ENCODE measurements around the gene KRT84.

KRT84 gene

GRCh38 chr12:52385226-52385702 is at the start of gene KRT84:
Gene KRT84, minus strand, starts transcription at chr12:52385652. Its CDS starts 67 bp downstream, at chr12:52385585.
- Histone ChIP-seq H3K9ac (ENCODE audit: low read depth, low read length) (no peak within 1 kb of the TSS), H3K36me3 (ENCODE audit: insufficient read depth, low read length) (no peaks in the 10 kb centered on the region), H3K9me3 (ENCODE audit: control insufficient read depth, insufficient read depth, low read length) (no peaks in the 10 kb centered on the region), H3K4me1 (ENCODE audit: insufficient read depth, low read length) (peaks cover under 1% of the 10 kb centered on the region; the same call in 1 of the 2 replicates)

GRCh38 chr12:52434760-52435530 is 49.5 kb upstream of the KRT84 start:
- H3K4me1 ChIP-seq (ENCODE audit: insufficient read depth, low read length): no peaks in the 10 kb centered on the region
- no peaks in the 10 kb centered on the region for H3K9me3 ChIP-seq (ENCODE audit: control insufficient read depth, insufficient read depth, low read length)
- no peak overlapping the region for H3K9ac ChIP-seq (ENCODE audit: low read depth, low read length)
- H3K36me3 ChIP-seq (ENCODE audit: insufficient read depth, low read length): no peaks in the 10 kb centered on the region

GRCh38 chr12:52434081-52434733 is 48.8 kb upstream of the KRT84 start, which contains the start of gene KRT75:
Gene KRT75, minus strand, starts transcription at chr12:52434371. Its CDS starts 67 bp downstream, at chr12:52434304.
- no peaks in the 10 kb centered on the region for H3K4me1 ChIP-seq (ENCODE audit: insufficient read depth, low read length)
- H3K36me3 ChIP-seq (ENCODE audit: insufficient read depth, low read length): no peaks in the 10 kb centered on the region
- H3K9me3 ChIP-seq (ENCODE audit: control insufficient read depth, insufficient read depth, low read length): no peaks in the 10 kb centered on the region
- no peak within 1 kb of the TSS for H3K9ac ChIP-seq (ENCODE audit: low read depth, low read length)

- Histone ChIP-seq H3K36me3 (ENCODE audit: insufficient read depth, low read length) (no peaks in the 10 kb centered on the region), H3K4me1 (ENCODE audit: insufficient read depth, low read length) (no peaks in the 10 kb centered on the region), H3K9ac (ENCODE audit: low read depth, low read length) (no peak overlapping the region), H3K9me3 (ENCODE audit: control insufficient read depth, insufficient read depth, low read length) (no peaks in the 10 kb centered on the region)
Observed at GRCh38 chr12:52433501-52434080, 48.1 kb upstream of the KRT84 start.

GRCh38 chr12:52432559-52433207 is 47.2 kb upstream of the KRT84 start:
- H3K36me3 ChIP-seq (ENCODE audit: insufficient read depth, low read length): no peaks in the 10 kb centered on the region
- no peaks in the 10 kb centered on the region for H3K9me3 ChIP-seq (ENCODE audit: control insufficient read depth, insufficient read depth, low read length)
- no peaks in the 10 kb centered on the region for H3K4me1 ChIP-seq (ENCODE audit: insufficient read depth, low read length)
- no peak overlapping the region for H3K9ac ChIP-seq (ENCODE audit: low read depth, low read length)

GRCh38 chr12:52428121-52428520 is 42.7 kb upstream of the KRT84 start:
- Histone ChIP-seq H3K36me3 (ENCODE audit: insufficient read depth, low read length) (no peaks in the 10 kb centered on the region), H3K9ac (ENCODE audit: low read depth, low read length) (no peak overlapping the region), H3K9me3 (ENCODE audit: control insufficient read depth, insufficient read depth, low read length) (no peaks in the 10 kb centered on the region), H3K4me1 (ENCODE audit: insufficient read depth, low read length) (no peaks in the 10 kb centered on the region)

GRCh38 chr12:52427083-52427482 is 41.6 kb upstream of the KRT84 start:
- no peaks in the 10 kb centered on the region for H3K4me1 ChIP-seq (ENCODE audit: insufficient read depth, low read length)
- no peak overlapping the region for H3K9ac ChIP-seq (ENCODE audit: low read depth, low read length)
- no peaks in the 10 kb centered on the region for H3K36me3 ChIP-seq (ENCODE audit: insufficient read depth, low read length)
- no peaks in the 10 kb centered on the region for H3K9me3 ChIP-seq (ENCODE audit: control insufficient read depth, insufficient read depth, low read length)

- H3K9ac ChIP-seq (ENCODE audit: low read depth, low read length): no peak overlapping the region
- no peaks in the 10 kb centered on the region for H3K36me3 ChIP-seq (ENCODE audit: insufficient read depth, low read length)
- H3K4me1 ChIP-seq (ENCODE audit: insufficient read depth, low read length): no peaks in the 10 kb centered on the region
- H3K9me3 ChIP-seq (ENCODE audit: control insufficient read depth, insufficient read depth, low read length): no peaks in the 10 kb centered on the region
Observed at GRCh38 chr12:52426034-52426433, 40.6 kb upstream of the KRT84 start.

GRCh38 chr12:52425466-52425865 is 40.0 kb upstream of the KRT84 start:
- H3K36me3 ChIP-seq (ENCODE audit: insufficient read depth, low read length): no peaks in the 10 kb centered on the region
- no peak overlapping the region for H3K9ac ChIP-seq (ENCODE audit: low read depth, low read length)
- H3K9me3 ChIP-seq (ENCODE audit: control insufficient read depth, insufficient read depth, low read length): no peaks in the 10 kb centered on the region
- no peaks in the 10 kb centered on the region for H3K4me1 ChIP-seq (ENCODE audit: insufficient read depth, low read length)

GRCh38 chr12:52423661-52424500 is 38.4 kb upstream of the KRT84 start:
- H3K9ac ChIP-seq (ENCODE audit: low read depth, low read length): no peak overlapping the region
- no peaks in the 10 kb centered on the region for H3K9me3 ChIP-seq (ENCODE audit: control insufficient read depth, insufficient read depth, low read length)
- H3K4me1 ChIP-seq (ENCODE audit: insufficient read depth, low read length): no peaks in the 10 kb centered on the region
- H3K36me3 ChIP-seq (ENCODE audit: insufficient read depth, low read length): no peaks in the 10 kb centered on the region

GRCh38 chr12:52423035-52423434 is 37.6 kb upstream of the KRT84 start:
- no peaks in the 10 kb centered on the region for H3K9me3 ChIP-seq (ENCODE audit: control insufficient read depth, insufficient read depth, low read length)
- no peak overlapping the region for H3K9ac ChIP-seq (ENCODE audit: low read depth, low read length)
- no peaks in the 10 kb centered on the region for H3K36me3 ChIP-seq (ENCODE audit: insufficient read depth, low read length)
- H3K4me1 ChIP-seq (ENCODE audit: insufficient read depth, low read length): no peaks in the 10 kb centered on the region

GRCh38 chr12:52419656-52420055 is 34.2 kb upstream of the KRT84 start:
- H3K9me3 ChIP-seq (ENCODE audit: control insufficient read depth, insufficient read depth, low read length): no peaks in the 10 kb centered on the region
- H3K4me1 ChIP-seq (ENCODE audit: insufficient read depth, low read length): no peaks in the 10 kb centered on the region
- no peaks in the 10 kb centered on the region for H3K36me3 ChIP-seq (ENCODE audit: insufficient read depth, low read length)
- H3K9ac ChIP-seq (ENCODE audit: low read depth, low read length): no peak overlapping the region

GRCh38 chr12:52418576-52419110 is 33.2 kb upstream of the KRT84 start:
- Histone ChIP-seq H3K9ac (ENCODE audit: low read depth, low read length) (no peak overlapping the region), H3K36me3 (ENCODE audit: insufficient read depth, low read length) (no peaks in the 10 kb centered on the region), H3K4me1 (ENCODE audit: insufficient read depth, low read length) (no peaks in the 10 kb centered on the region), H3K9me3 (ENCODE audit: control insufficient read depth, insufficient read depth, low read length) (no peaks in the 10 kb centered on the region)
